HG03469 (cell line): ENCODE measurements around the gene ANK2.
A peak's percentile ranks its signal among the peaks of the same experiment; 100 is the strongest.

ENCODE experiments used
- ATAC-seq: cut with Tn5 transposase; IDR thresholded peaks from one replicate; pipeline ENCODE4 v1.9.1; 2021; ENCODE audit warnings: mild to moderate bottlenecking, moderate library complexity, moderate number of reproducible peaks; ENCODE audit not compliant: unreplicated experiment

Gene ANK2

DNA sequence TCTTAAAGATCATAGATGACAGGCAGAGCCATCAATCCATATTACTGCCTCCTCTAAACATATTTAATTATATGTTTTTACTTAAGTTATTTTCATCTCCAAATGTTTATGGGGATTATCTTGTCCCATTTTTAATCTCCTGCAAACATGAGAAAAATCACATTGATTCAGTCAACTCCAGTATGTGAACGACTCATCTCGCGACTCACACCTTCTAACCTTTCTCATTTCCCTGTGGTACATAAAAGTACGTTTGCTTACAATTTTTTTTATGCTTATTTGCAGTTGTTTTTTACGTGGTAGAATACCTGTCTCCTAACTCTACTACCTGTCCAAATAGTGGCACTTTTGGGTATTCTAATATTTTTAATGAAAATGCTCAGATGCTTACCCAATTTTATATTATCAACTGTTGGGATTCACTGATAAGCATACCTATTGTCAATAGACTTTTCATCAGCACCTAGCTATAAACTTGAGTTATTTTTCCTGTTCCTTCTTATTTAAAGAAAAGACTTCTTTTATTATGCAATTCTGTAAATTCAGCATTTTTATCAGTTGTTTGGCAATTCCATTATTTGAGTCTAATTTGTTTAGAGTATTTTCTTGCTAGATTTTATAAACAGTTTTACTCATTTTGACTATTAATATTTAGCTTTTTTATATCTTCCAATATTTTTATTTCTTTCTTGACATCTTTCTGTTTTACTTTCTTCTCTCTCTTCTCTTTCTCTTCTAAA, 276.6 kb downstream of the ANK2 start:
- ATAC-seq: no peak

DNA sequence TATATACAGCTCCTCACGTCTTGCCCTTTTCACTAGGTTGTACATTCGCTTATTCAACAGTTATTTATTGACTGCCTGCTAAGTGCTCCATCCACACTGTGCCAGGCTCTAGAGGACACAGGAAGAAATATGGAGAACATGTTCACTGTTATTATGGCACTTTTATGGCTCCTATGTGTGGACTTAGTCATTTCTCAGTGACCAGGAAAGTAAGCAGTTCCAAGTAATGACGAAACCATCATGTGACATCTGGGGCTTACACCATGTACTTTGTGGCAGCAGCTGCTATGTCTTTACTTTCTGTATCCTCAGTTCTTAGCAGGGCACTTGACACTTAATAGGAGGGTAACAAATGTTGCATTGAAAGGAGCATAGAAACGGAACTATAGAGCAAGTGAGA, 278.0 kb downstream of the ANK2 start:
- ATAC-seq: no peak

DNA sequence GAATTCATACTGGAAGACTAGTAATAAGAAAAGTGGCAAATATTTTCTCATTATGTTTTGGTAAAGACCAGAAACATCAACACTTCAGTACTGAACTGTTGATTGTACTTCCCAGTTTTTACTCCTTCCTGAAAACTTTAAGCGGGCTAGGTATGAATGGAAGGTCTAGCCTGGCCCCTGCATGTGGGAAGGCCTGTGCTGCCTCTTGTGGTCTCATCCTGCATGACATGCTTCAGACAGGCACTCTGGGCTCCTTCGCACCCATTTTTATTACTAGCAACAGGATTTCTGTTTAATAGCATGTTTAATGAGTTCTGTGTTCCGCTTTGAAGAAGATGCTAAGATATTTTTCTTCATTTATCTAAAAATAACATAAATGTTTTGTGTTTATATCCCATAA, 279.1 kb downstream of the ANK2 start:
- ATAC-seq: no peak

DNA sequence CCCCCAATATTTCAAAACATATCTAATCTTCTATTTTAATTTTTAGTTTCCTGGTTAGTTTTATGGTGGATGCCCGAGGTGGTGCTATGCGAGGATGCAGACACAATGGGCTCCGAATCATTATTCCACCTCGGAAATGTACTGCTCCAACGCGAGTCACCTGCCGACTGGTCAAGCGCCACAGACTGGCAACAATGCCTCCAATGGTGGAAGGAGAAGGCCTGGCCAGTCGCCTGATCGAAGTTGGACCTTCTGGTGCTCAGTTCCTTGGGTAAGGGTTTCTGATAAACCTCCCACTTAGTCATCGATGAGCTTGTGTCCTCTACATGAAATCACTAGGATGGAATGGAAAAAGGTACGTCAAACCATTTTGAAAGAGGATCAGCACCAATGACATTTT, 280.7 kb downstream of the ANK2 start:
- ATAC-seq: no peak

DNA sequence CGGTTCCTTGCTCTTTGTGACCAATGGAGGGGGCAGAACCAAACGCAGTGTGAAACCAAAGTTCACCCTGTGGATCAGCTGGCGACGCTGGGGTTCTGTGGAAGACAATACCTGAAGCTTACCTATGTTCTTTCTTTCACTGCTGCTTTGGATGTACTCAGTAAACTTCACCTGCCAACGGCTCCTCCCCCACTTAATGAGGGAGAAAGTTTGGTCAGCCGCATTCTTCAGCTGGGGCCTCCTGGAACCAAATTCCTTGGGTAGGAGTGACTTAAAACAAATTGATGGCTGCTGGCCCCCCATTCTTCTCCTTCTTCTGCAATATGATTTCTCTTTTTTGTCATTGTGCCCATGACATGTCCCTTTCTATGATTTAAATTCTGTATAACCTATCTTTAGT, 282.4 kb downstream of the ANK2 start:
- no peak for ATAC-seq

DNA sequence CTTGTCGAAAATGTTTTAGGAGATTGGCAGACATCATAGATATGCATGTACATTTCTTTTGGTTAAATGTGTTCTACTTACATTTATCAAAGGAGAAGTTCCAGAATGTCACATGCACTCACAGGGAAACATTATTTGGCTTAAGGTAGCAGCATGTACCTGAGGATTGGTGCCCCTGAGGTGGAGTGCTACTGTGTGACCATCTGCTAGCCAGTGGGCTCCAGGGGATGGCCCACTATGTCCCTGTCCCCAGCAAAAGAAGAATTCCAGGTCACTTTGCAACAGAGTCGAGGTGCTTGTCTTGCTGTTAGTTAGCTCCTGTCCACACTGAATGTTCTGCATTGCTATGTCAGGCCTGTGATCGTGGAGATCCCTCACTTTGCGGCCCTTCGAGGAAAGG, 283.2 kb downstream of the ANK2 start:
- no peak for ATAC-seq

DNA sequence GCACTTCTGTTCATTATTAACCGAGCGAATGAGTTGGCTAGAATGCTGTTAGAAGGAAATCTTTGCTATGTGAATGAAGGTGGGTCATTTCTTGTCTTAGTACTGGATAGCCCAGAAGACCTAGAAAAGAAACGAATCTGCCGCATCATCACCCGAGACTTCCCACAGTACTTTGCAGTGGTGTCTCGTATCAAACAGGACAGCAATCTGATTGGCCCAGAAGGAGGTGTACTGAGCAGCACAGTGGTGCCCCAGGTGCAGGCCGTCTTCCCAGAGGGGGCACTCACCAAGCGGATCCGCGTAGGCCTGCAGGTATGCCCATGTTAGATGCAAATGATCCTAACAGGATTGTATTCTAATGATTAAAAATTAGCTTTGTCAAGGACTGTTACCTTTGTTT, 286.3 kb downstream of the ANK2 start:
- ATAC-seq: no peak

DNA sequence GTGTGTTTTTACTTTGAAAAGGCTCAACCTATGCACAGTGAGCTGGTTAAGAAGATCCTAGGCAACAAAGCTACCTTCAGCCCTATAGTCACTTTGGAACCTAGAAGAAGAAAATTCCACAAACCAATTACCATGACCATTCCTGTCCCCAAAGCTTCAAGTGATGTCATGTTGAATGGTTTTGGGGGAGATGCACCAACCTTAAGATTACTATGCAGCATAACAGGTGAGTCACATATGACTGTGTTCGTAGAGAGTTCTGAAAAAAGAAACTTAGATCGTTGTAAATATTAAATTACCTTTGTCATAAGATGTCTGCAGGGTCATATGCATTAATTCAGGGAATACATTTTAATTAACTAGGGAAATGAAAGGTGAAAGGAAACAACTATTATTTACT, 287.1 kb downstream of the ANK2 start:
- ATAC-seq: no peak

DNA sequence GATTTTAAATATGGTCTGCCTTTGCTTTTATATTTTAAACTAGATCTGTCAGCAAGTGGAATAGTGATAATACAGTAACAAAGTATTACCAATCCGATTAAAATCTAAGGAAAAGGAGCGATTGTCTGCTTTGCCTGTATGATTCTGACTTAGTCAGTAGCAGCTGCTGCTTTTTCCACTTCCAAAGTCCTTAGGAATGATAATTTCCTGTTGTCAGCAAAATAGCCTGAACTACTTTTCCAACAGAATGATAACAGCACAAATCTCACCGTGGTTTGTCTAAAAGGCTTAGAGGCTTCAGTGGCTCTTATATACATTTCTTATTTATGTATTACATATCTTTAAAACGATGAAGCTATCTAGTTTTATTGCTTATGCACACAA, 290.0 kb downstream of the ANK2 start:
- no peak for ATAC-seq

DNA sequence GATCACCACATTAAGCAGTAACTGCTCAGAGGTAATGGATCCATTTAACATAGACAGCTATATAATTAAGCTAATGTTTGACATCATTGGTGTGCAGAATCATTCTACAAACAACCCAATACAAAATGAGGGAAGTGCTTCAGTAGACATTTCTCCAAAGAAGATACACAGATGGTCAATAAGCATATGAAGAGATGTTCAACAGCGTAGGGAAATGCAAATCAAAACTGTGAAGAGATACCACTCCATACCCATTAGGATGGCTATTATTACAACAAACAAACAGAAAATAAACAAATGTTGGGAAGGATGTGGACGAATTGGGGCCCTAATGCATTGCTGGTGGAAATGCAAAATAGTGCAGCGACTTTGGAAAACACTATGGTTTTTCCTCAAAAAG, 294.6 kb downstream of the ANK2 start:
- ATAC-seq: no peak

DNA sequence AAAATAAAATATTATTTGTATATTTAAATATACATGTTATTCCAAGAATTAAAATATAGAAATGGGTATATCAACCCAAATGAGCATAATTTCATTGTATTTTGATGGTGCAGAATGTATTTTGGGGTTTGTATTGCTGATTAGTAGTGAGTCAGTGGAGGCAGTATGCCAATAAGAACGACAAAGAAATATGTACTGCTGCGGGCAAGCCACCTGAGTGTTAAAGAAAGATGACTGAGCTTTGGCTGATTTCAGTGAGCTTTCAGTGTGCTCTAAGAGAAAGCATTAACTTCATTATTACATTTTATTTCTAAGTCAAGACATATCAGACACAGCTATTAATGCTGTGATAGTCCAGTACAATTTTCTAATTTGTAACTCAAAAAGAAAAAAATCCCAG, 297.8 kb downstream of the ANK2 start:
- no peak for ATAC-seq

DNA sequence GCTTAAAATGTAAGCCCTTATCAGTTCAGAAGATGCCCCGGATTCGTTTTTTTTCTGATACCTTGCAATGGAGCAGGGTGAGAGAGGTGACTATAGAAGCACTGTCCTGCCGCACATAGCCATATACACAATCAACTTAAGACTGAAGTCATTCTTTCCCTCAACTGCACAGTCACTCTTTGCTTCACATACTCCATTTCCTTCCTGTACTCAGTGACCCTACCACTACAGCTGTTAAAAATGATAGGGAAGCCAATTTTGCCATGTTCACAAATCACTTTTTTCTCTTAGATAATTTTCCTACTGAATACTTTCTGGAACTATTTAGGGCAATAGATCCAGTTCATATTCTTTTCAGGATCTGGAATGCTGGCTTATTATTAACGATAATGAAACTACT, 300.0 kb downstream of the ANK2 start:
- peak; percentile 56 for ATAC-seq

DNA sequence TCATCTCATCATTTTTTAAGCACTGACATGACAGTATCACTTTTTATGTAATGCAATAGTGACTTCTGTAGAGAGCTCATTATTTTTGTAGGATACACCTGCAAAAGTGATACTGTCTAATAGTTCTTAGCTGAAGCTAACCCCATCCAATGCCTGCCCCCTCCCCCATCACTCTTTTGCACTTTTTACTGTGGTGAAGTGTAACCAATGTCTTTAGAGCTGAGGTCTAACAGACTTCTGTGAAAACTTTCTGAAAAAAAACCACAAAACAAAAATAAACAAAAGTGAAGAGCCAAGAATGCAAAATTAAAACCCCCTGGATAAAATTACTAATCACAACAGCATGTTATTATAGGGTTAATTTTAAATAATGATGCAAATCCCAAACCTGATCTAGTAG, 301.1 kb downstream of the ANK2 start:
- no peak for ATAC-seq

DNA sequence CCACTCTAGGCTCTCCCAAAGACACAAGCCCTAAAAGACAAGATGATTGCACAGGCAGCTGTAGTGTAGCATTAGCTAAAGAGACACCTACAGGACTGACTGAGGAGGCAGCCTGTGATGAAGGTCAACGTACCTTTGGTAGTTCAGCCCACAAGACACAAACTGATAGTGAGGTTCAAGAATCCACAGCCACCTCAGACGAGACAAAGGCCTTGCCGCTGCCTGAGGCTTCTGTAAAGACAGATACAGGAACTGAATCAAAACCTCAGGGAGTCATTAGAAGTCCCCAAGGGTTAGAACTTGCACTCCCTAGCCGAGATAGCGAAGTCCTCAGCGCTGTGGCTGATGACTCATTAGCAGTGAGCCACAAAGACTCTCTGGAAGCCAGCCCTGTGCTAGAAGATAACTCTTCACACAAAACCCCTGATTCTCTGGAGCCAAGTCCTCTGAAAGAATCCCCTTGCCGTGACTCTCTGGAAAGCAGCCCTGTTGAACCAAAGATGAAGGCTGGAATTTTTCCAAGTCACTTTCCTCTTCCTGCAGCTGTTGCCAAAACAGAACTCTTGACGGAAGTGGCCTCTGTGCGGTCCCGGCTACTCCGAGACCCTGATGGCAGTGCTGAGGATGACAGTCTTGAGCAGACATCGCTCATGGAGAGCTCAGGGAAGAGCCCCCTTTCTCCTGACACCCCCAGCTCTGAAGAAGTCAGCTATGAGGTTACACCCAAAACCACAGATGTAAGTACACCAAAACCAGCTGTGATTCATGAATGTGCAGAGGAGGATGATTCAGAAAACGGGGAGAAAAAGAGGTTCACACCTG, 306.3 kb downstream of the ANK2 start:
- peak; percentile 99 for ATAC-seq

DNA sequence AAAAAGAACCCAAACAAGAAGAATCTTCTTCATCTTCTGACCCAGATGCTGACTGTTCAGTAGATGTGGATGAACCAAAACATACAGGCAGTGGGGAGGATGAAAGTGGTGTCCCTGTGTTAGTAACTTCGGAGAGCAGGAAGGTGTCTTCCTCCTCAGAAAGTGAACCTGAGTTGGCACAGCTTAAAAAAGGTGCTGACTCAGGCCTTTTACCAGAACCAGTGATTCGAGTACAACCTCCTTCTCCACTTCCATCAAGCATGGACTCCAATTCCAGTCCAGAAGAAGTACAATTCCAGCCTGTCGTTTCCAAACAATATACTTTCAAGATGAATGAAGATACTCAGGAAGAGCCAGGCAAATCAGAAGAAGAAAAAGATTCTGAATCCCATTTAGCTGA, 307.0 kb downstream of the ANK2 start:
- no peak for ATAC-seq

DNA sequence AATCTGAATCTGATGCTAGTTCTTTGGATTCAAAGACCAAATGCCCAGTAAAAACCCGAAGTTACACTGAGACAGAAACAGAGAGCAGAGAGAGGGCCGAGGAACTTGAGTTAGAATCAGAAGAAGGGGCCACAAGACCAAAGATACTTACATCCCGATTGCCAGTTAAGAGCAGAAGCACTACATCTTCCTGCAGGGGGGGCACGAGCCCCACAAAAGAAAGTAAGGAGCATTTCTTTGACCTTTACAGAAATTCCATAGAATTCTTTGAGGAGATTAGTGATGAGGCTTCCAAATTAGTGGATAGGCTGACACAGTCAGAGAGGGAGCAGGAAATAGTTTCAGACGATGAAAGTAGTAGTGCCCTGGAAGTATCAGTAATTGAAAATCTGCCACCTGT, 309.3 kb downstream of the ANK2 start:
- no peak for ATAC-seq

DNA sequence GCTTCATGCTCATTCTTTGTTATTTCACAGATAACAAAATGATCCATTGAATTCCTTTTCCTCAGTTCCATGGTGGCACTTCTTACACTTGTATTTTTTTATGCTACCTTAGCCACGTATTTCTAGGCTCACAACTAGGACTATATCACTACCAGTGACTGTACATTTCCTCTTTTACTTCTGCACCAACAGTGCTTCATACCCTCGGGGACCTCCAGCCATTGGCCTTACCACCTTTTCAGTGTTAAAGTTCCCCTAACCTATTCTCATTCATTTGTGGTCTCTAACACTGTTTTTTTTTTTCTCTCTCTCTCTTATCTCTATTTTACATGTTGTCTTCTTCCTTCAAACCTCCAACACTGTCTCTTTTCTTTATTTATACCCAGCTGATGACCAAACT, 315.9 kb downstream of the ANK2 start:
- ATAC-seq: no peak

DNA sequence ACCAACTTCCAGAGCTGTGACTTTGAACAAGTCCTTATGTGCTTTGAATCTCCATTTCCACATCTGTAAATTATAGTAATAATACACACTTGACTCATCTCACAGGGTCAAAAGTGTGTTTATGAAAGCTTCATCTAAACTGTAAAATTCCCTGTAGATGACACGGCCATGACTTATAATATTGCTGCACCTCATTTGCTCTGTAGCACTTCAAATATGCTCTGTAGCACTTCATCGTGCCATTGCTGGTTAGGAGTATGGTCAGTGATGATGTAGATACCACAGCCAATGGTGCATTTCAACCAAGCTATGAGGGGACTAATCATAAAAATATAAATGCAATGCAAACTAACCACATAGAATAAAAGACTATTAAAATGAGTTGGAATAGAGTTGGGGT, 318.6 kb downstream of the ANK2 start:
- ATAC-seq: no peak

DNA sequence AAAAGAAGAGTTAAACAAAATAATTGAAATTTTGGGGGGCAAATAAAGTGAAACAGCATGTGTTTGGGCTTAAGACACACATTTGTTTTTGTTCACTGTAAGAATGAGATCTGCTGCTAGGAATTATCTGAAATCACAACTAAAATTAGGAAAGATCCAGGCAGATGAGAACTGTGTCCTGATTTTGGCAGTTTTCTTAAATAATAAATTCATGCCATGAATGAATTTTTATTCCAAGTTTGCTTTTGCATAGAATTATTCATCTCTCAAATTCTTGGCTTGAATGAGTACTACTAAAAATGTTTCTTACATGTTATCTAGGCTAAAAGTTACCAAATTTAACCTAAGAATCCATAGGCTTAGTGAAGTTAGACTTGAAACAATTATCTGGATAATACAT, 321.7 kb downstream of the ANK2 start:
- no peak for ATAC-seq

DNA sequence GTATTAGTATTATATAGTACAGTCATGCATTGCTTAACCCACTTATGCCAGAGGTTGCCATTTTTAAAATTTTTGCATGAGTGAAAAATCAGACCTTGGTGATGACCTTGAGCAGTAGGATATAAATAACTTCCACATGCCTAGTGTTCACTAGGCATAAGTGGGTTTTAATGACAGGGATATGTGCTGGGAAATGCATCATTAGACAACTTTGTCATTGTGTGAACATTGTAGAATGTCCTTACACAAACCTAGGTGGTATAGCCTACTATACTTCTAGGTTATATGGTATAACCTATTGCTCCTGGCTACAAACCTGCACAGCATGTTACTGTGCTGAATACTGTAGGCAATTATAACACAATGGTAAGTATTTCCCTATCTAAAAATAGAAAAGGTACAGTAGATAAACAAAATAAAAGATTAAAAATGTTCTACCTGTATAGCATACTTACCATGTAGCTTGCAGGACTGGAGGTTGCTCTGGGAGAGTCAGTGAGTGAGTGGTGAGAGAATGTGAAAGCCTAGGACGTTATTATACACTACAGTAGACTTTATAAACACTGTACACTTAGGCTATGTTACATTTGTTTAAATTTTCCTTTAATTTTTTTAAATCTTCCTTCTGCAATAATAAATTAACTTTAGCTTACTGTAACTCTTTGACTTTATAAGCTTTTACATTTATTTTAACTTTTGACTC, 326.7 kb downstream of the ANK2 start:
- ATAC-seq: no peak

DNA sequence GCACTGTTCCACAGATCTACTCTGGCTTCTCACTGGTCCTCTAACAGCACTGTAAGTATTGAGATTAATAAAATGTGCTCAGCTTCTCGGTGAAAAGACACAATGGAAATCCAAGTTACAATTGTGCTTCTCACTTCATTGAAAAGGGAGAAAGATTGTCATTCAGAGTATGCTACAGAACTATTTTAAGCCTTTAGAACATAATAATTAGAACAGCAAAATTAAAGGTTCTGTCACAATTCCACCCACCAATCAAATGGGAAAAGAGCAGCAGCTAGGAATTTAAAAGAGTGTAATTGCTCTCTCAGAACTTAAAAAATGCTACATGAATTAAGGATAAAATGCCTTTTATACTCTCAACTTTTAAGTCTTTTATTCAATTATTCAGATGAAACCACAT, 329.4 kb downstream of the ANK2 start:
- ATAC-seq: no peak

DNA sequence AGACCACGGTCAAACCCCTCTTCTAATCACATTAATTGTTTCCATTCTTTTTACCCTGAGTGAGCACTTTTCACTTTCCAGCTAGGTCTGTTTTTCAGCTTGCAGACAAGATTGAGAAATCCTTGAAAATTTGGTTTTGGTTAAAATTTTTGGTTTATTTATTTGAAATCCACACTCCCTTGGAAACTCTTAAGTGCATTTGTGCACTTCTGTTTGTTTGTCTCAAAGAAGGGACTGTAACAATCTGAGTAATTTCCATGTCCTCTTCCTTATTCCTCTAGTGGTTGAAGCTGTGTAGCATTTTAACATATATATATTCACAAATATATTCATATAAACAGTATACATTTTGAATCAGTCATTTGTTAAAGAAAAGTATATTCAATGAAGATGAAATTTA, 333.3 kb downstream of the ANK2 start:
- ATAC-seq: no peak
